ENCODE results near the gene CRYBB1.

The CRYBB1 gene

GRCh38 chr22:26602127-26602526 lies 15.7 kb downstream of the CRYBB1 start:
- no peak for DNase-seq

DNA sequence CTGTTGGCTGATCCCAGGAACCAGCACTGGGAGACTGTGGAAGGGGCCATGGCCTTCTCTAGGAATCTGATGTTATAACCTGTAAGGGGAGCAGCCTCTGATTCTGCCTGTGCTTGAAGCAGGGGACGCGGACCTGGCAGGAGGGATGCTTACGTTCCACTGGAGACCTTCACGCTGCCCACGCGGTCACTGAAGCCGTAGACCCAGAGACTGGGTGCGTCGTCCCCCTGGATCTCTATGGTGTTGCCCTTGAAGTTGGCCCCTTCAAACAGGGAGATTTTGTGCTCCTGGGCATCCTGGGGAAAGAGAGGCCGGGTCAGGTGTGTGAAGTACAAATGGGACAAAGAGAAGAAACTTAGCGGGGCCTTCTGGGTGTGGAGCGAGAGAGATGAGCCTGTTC lies 16.1 kb downstream of the CRYBB1 start:
- no peak for DNase-seq

DNA sequence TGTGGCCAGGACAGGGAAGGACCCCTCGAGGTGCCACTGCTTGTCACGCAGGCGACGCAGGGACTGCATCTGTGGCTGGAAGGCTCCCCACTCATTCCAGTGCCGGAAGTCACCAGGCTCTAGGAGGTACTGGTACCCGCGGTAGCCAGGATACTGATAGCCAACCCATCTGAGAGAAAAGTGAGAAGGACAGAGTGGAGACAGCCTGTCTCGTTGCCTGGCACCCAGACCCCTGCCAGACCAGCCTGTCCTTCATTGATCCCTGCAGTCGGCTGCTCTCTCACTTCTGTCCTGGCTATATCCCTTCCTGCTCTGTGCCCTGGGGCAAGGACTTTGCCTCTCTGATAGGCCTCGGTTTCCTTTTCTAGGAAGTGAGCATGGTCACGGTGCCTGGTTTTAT lies 18.3 kb downstream of the CRYBB1 start:
- DNase-seq, result no peak

- no peak for DNase-seq
These were observed 20.3 kb downstream of the CRYBB1 start for GRCh38 chr22:26597480-26597879.

- no peak for DNase-seq
These were observed 20.8 kb downstream of the CRYBB1 start for GRCh38 chr22:26597026-26597425.

DNA sequence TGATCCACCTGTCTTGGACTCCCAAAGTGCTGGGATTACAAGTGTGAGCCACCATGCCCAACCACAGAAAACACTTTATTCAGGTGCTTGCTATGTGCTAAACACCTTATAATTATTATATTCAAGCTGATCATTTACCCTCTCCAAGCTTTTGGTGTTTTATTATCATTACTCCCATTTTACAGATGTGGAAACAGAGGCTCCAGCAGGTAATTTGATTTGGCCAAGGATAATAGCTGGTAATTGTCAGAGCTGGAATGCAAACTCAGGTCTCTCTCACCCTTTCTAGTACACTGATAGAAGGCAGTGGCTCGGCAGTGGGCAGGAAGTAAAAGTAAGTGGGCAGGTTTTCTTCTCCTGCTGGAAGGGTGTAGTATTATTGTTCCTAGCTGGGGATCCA lies 24.1 kb downstream of the CRYBB1 start:
- no peak for DNase-seq

DNA sequence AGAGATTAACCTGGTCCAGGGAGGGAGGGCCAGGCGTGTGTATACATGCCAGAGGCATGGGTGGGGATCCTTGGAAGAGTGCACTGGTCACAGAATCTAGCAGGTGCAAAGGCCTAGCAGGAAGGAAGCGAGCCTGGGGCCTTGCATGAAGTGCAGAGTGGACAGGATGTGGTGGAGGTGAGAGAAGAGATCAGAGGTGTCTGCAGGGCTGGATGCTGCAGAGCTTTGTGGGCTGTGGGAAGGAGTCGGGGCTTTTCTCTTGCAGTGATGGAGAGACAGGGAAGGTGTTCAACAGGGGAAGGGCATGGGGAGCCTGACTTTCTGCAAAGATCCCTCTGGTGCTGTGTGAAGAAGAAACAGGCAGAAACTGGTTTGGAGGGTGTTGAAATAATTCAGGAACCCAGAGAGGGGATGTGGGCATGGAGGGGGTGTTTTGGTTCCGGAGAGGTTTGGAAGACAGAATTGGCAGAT lies 25.4 kb downstream of the CRYBB1 start:
- peak; percentile 25 for DNase-seq

- peak; percentile 77 for DNase-seq
These were observed 27.7 kb downstream of the CRYBB1 start, which contains the start of gene TPST2 for GRCh38 chr22:26589845-26590736. Gene TPST2 (minus strand): TSS chr22:26590132. CDS start chr22:26541630, 48,502 bp downstream.

DNA sequence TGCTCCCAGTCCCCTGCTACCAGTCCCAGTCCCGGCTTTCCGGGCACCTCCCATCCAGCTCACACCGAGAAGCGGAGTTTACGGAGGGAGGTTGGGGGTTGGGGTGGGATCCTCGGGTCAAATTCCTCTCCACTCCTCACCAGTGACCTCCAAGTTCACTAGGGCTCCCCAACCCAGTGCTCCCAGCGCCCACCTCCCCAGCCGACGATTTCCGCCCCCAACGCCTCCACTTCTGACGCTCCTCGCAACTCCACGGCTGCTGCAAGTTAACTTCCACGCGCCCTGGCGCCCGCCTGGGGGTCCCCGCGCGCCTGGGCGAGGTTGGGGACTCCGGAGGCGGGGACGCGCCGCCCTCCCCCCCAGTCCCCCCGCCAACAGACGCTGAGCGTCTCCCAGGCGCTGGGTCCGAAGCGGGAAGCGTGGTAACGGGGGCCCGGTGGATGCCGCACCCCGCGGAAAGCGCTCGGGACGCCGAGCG lies 28.4 kb downstream of the CRYBB1 start:
- DNase-seq, result peak; percentile 52

GRCh38 chr22:26588729-26589366 lies 29.0 kb downstream of the CRYBB1 start:
- DNase-seq, result no peak

DNA sequence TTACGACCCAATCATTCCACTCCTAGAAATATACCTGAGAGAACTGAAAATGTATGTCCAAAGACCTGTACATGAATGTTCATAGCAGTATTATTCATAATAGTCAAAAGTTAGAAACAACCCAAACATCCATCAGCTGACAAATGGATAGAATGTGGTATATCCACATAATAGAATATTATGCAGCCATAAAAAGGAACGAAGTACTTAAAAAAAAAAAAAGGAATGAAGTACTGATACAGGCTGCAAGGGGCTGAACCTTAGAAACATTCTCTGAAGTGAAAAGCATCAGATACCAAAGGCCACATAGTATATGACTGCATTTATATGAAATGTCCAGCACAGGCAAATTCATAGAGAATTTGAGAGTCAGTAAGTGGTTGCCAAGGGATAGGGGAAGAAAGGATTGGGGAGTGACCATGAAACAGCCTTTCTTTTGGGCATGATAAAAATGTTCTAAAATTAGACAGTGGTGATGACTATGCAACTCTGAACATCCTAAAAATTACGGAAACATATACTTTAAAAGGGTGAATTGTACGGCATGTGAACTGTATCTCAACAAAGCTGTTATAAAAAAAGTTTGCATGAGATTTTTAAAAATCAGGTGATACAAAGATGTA lies 29.7 kb downstream of the CRYBB1 start:
- DNase-seq, result no peak

GRCh38 chr22:26586556-26587325 lies 31.1 kb downstream of the CRYBB1 start:
- no peak for DNase-seq

DNA sequence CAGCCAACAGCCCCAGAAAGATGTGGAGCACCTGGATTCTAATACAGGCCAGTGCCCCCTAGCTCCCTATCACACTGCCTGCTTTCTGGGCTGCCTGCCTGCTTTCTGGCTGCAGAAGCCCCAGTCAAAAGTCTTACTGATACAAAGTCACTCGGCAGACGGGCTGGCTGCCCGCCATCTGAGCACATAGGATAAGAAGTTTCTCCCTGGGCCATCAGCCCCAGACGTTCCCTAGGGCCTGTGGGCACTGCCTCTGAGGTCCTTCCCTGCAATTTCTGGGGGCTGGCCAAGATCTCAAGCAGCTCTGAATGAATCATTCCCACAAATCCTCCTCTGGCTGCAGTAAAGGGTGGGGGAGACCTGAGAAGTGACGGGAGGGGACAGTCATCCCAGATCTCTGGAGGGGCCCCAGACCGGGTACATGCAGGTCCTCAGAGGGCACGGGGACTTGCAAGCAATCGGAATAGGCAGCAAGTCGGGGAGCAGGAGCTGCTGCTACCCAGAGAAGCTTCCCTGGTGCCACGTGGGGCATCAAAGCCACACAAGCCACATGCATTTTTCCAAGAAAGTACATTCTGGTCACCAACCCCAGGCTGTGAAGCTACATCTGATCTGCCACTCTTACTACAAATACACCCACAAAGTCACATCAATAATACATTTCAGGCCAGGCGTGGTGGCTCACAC lies 32.6 kb downstream of the CRYBB1 start:
- DNase-seq, result no peak

GRCh38 chr22:26584010-26584409 lies 33.8 kb downstream of the CRYBB1 start:
- no peak for DNase-seq

GRCh38 chr22:26581633-26582168 lies 36.1 kb downstream of the CRYBB1 start:
- DNase-seq, result no peak

DNA sequence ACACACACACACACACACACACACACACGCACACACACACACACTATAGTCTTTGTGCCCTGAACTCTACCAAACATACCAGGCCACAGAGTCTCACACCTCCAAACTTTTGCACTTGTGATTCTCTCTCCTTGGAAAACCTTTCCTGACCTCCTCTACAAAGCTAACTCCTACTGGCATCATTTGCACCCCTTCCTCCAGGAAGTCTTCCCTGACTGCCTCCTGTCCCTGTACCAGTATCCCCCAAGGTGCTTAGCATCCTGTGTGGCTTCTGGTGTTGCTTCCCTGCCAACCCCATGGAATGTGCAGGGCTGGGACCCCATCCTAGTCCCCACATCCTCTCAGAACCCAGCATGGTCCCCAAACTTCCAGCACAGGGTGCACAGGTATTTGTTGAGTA lies 36.8 kb downstream of the CRYBB1 start:
- no peak for DNase-seq

DNA sequence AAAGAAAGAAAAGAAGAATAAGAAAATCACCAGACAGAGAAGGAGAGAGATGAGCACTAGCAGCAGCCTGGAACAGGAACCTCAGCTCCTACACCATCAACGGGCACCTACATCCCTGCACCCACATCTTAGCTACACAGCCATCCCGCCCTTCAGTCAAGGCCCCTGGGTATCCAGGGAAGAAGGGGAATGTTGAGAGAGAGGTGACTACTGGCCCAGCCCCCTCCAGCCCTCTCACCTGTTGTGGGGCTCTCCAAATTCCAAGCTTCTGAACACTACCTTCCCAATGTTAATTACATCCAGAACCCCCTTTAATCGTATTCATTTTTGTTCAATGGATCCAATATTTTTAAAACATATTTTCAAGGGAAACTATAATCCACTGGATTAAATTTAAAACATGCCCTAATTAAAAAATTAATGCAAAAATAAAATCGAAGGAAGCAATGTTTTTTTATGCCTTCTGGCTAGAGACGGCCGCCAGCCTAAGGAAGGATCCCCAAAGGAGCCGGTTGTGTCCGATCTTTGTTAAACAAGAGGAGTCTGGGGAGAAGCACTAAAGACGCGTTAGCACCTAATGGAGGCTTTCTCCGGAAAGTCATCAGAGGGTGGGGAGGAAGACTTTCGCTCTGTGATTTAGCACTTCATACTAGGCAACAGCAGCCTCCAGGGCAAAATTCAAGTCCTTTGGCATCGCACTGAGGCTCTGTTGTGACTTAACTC lies 37.4 kb downstream of the CRYBB1 start:
- DNase-seq, result no peak

DNA sequence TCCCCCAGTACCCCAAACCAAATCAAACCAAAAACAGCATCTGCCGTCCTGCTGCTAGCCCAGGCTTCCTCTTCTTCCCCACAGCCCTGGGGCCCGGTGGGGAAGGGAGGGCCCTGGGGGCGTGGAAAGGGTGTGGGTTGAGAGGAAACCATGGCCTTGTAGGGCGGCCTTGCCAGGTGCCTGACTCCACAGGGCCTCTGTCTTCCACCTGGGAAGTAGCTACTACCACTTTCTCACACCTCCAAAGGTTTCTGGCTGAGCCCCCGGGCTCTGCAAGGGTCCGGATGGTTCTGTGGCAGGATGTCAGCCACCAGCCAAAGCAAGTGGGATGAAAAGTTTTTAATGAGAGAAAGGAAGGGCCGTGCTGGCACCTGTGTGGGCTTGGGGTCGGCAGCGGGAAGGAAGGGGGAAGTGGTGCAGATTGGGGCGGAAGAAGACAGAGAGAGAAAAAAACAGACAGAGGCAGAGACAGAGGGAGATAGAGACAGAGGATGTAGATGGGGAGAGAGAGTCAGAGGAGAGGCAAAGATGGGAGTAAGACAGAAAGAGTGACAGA lies 38.4 kb downstream of the CRYBB1 start:
- peak; percentile 58 for DNase-seq

DNA sequence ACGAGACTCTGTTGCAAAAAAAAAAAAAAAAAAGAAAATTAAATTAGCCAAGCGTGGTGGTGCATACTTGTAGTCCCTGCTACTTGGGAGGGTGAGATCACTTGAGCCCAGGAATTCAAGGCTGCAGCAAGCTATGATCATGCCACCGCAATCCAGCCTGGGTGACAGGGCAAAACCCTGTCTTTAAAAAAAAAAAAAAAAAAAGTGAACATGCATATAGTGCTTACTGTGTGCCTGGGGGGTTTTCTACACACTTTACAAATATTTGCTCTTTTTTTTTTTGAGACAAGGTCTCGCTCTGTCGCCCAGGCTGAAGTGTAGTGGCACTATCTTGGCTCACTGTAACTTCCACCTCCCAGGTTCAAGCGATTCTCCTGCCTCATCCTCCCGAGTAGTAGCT lies 40.7 kb downstream of the CRYBB1 start:
- DNase-seq, result no peak

DNA sequence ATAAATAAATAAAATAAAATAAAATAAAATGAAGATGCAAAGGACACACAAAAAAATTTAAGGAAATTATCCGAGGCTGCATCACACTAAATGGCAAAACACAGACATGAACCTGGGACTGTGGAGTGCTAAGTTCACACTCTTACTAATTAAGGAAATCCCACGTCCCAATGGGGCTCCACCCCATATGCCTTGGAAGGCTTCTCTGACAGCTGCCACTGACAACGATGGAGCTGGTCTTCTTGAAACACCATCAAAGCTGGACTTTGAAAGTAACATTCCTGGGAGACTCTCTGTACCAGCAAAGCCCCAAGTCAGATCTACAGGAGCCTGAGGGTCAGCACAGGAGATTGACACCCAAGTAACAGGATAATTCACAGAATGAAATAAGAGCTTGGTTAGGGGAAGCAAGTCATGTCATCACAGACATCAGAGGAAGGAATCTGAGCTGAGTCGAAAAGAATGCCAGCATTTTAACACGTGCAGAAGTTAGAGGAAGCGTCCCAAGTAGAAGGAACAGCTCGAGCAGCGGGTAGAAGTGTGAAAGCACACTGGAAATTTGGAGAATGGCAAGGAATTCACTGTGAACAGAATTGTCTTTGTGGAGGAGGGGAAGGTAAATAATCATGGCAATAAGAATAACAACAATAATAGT lies 41.7 kb downstream of the CRYBB1 start:
- no peak for DNase-seq
